PC-3 (cell line): ENCODE results near the gene KLHL40. TPM values are rescaled to one million over a fixed set of nuclear protein-coding genes. Genes with fewer than 3 reads are reported as not detected.

Experiments used
- ATAC-seq: fragments of 200-7000 bp; cut with Tn5 transposase; 2 replicates; pipeline ENCODE4 v1.9.1; 2020; ENCODE audit warnings: mild to moderate bottlenecking, moderate library complexity
- BruUV-seq: library from RNA; stranded (reverse); fragments of 400-500 nt; replicated peaks from 2 replicates; lab custom pipeline; 2021; lab: Mats Ljungman, UMichigan
- CTCF ChIA-PET: fragments of 300-600 bp; sonication (Branson Sonifier 250); formaldehyde crosslinking; loops from one replicate; lab custom pipeline; 2022; ENCODE audit warnings: antibody characterized with exemption; lab: Charles Lee
- POLR2A ChIA-PET: fragments of 300-600 bp; sonication (Branson Sonifier 250); formaldehyde crosslinking; loops from one replicate; lab custom pipeline; 2022; ENCODE audit warnings: antibody characterized with exemption; ENCODE audit not compliant: unreplicated experiment; lab: Charles Lee
- DNase-seq: peaks from one replicate; pipeline ENCODE4 v3.0.0-alpha.2; 2015
- H2AFZ ChIP-seq: fragments of 300-600 bp; sonication (generic); 2 replicates; pipeline ENCODE4 v1.6.0; 2016; ENCODE audit warnings: antibody characterized with exemption, low read length
- H3F3A ChIP-seq: fragments of 300-600 bp; sonication (generic); one replicate; pipeline ENCODE4 v1.6.0; 2017; ENCODE audit warnings: antibody characterized with exemption, low read length, control low read depth, mild to moderate bottlenecking; ENCODE audit not compliant: unreplicated experiment
- H3K27ac ChIP-seq: fragments of 300-600 bp; sonication (generic); 2 replicates; pipeline ENCODE4 v1.5.1; 2016; ENCODE audit warnings: mild to moderate bottlenecking, low read length
- H3K27me3 ChIP-seq: fragments of 300-600 bp; sonication (generic); 2 replicates; pipeline ENCODE4 v1.6.1; 2016; ENCODE audit warnings: low read length, mixed read lengths
- H3K36me3 ChIP-seq: fragments of 300-600 bp; sonication (generic); 2 replicates; pipeline ENCODE4 v1.6.1; 2016; ENCODE audit warnings: low read depth, mixed run types, low read length, mixed read lengths
- H3K4me1 ChIP-seq: fragments of 300-600 bp; sonication (generic); 2 replicates; pipeline ENCODE4 v1.5.1; 2016; ENCODE audit warnings: low read length; ENCODE audit not compliant: insufficient read depth
- H3K4me2 ChIP-seq: fragments of 300-600 bp; sonication (generic); 2 replicates; pipeline ENCODE4 v1.6.0; 2016; ENCODE audit warnings: low read length
- H3K4me3 ChIP-seq: fragments of 300-600 bp; sonication (generic); 2 replicates; pipeline ENCODE4 v1.5.1; 2016; ENCODE audit warnings: mild to moderate bottlenecking, low read length, mixed read lengths
- H3K79me2 ChIP-seq: fragments of 300-600 bp; sonication (generic); 2 replicates; pipeline ENCODE4 v1.6.1; 2017; ENCODE audit warnings: low read length, mixed read lengths
- H3K9ac ChIP-seq: fragments of 300-600 bp; sonication (generic); 2 replicates; pipeline ENCODE4 v1.6.0; 2016; ENCODE audit warnings: mild to moderate bottlenecking, low read length
- H3K9me2 ChIP-seq: fragments of 300-600 bp; sonication (generic); replicated peaks from 2 replicates; pipeline ENCODE4 v1.6.1; 2016; ENCODE audit warnings: mixed run types, low read length, mixed read lengths
- H3K9me3 ChIP-seq: fragments of 300-600 bp; sonication (generic); 2 replicates; pipeline ENCODE4 v1.6.1; 2016; ENCODE audit warnings: low read length, mixed read lengths
- H4K20me1 ChIP-seq: fragments of 300-600 bp; sonication (generic); 2 replicates; pipeline ENCODE4 v1.6.1; 2016; ENCODE audit warnings: low read length, mixed read lengths
- EZH2 ChIP-seq: fragments of 300-600 bp; sonication (generic); IDR thresholded peaks from one replicate; pipeline ENCODE4 v1.6.1; 2017; ENCODE audit warnings: antibody characterized with exemption, mild to moderate bottlenecking, low read length; ENCODE audit not compliant: unreplicated experiment
- EZH2phosphoT487 ChIP-seq: fragments of 300-600 bp; sonication (generic); IDR thresholded peaks from 2 replicates; pipeline ENCODE4 v1.6.1; 2018; ENCODE audit warnings: mild to moderate bottlenecking, antibody characterized with exemption, low read length, borderline replicate concordance
- intact Hi-C: fragments of 100-400 bp; cut with micrococcal nuclease; formaldehyde crosslinking; loops from 2 replicates; pipeline ENCODE4 v1.9.0; 2023
- total RNA-seq: library from RNA; depleted of rRNA; stranded (reverse); fragments of >200 nt; gene quantifications from 2 replicates; pipeline ENCODE4 v1.2.3, GENCODE V29; 2014
- TF ChIP-seq, protein P1 (sequence below): fragments of 300-600 bp; sonication (generic); conservative IDR thresholded peaks from 2 replicates; pipeline ENCODE4 v1.5.1; 2017; ENCODE audit warnings: antibody characterized with exemption, low read depth, mild to moderate bottlenecking, low read length

The KLHL40 gene
- total RNA-seq, 1 experiment from 2014 or later: not detected

DNA sequence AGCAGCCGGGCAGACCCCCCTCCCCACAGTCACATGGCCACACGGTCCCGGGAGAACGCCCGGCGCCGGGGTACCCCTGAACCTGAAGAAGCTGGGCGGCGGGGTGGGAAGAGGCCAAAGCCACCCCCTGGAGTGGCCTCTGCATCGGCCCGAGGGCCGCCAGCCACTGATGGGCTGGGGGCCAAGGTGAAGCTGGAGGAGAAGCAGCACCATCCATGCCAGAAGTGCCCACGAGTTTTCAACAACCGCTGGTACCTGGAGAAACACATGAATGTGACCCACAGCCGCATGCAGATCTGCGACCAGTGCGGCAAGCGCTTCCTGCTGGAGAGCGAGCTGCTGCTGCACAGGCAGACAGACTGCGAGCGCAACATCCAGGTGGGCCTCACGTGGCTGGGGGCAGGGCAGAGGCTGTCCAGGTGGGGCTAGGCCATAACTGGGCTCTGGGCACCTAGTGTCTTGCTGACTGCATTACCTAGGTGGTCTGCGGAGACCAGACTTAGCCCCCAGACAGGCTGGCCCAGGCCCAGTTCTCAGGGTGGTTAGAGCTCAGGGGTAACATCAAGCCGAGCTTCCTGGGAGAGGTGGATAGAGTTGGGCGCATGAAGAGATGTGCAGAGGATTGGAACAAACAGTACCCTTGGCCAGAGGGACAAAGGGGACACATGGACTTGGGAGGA, 25.7 kb upstream of the KLHL40 start:
- Histone ChIP-seq H4K20me1 (no peaks in the 10 kb centered on the region), H3K27ac (no peak overlapping the region), H3K4me2 (no peak overlapping the region), H3K79me2 (no peaks in the 10 kb centered on the region), H3K9ac (no peak overlapping the region), H3K9me2 (no peaks in the 10 kb centered on the region), H3F3A (no peaks in the 10 kb centered on the region), H2AFZ (no peak overlapping the region), H3K4me3 (no peak overlapping the region), H3K27me3 (no peaks in the 10 kb centered on the region), H3K9me3 (no peaks in the 10 kb centered on the region), H3K36me3 (no peaks in the 10 kb centered on the region), H3K4me1 (no peaks in the 10 kb centered on the region; the same call in 1 of the 2 replicates)
- ATAC-seq (no peak), DNase-seq (no peak)
- TF ChIP-seq EZH2: no peak
- TF ChIP-seq EZH2phosphoT487: no peak
- TF ChIP-seq, protein P1, sequence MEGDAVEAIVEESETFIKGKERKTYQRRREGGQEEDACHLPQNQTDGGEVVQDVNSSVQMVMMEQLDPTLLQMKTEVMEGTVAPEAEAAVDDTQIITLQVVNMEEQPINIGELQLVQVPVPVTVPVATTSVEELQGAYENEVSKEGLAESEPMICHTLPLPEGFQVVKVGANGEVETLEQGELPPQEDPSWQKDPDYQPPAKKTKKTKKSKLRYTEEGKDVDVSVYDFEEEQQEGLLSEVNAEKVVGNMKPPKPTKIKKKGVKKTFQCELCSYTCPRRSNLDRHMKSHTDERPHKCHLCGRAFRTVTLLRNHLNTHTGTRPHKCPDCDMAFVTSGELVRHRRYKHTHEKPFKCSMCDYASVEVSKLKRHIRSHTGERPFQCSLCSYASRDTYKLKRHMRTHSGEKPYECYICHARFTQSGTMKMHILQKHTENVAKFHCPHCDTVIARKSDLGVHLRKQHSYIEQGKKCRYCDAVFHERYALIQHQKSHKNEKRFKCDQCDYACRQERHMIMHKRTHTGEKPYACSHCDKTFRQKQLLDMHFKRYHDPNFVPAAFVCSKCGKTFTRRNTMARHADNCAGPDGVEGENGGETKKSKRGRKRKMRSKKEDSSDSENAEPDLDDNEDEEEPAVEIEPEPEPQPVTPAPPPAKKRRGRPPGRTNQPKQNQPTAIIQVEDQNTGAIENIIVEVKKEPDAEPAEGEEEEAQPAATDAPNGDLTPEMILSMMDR: no peak
- ChIA-PET CTCF (no interaction called here), POLR2A (no interaction called here)
- no TSS peak for BruUV-seq
- intact Hi-C loops: no loop called here

DNA sequence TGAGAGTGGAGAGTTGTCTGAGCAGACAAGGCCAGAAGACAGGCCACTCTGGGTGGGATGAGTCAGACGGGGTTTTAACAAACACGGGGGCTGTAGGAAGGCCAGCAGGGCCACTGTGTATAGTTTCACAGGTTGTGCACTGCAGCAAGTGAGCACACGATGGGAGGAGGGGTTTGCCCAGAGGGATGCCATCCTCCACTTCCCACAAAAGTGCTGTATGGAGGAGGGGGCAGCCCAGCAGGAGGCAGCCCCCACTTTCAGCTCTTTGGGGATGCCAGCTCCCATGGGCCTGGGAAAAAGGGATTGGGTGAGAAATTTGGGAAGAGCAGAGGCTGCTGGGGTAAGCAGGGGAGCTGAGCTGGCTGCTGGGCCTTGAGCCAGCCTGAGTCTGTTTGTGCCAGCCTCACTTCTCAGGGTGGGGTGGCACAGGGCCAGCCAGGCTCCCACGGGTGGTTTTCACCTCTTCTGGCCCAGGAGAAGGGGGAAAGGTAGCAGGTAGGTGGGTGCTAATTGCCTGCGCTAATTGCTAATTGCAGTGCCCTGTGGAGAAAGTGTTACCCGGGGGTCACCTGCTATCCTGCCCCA, 25.1 kb upstream of the KLHL40 start:
- no peaks in the 10 kb centered on the region for H3K4me1 ChIP-seq
- no peak overlapping the region for H3K9ac ChIP-seq
- H3K9me2 ChIP-seq: no peaks in the 10 kb centered on the region
- H3F3A ChIP-seq: no peaks in the 10 kb centered on the region
- no peak overlapping the region for H2AFZ ChIP-seq
- no TSS peak for BruUV-seq
- H3K4me2 ChIP-seq: no peak overlapping the region
- intact Hi-C loops: no loop called here
- no peak overlapping the region for H3K27ac ChIP-seq
- TF ChIP-seq, protein P1: no peak
- TF ChIP-seq EZH2phosphoT487 (no peak), EZH2 (no peak)
- no peaks in the 10 kb centered on the region for H3K79me2 ChIP-seq
- DNase-seq (no peak), ATAC-seq (no peak)
- H3K27me3 ChIP-seq: no peaks in the 10 kb centered on the region
- H4K20me1 ChIP-seq: no peaks in the 10 kb centered on the region
- H3K9me3 ChIP-seq: no peaks in the 10 kb centered on the region
- ChIA-PET POLR2A (no interaction called here), CTCF (interaction anchor here (1.2 kb wide), 1 partner anchor 179 kb away, joined by 6 read pairs; no protein-coding TSS in a partner anchor)
- no peak overlapping the region for H3K4me3 ChIP-seq
- H3K36me3 ChIP-seq: no peaks in the 10 kb centered on the region

DNA sequence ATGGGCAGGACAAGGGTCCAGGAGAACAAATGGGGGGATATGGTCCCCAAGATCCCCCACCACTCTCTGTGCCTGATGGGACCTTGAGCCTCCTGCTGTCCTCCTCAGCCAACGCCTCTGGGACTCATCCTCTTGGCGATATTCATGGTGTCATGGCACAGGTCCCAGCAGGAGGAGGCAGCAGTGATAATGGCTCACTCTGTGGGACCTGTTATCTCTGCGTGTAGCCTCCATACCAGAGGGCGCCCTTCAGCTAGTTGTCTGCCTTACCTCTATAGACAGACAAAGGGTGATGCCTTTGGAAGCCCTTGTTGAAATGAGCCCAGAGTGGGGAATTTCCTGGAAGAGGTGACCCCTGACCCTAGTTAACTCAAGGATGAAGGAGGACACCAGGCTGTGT, 24.4 kb upstream of the KLHL40 start:
- intact Hi-C loops: no loop called here
- no peaks in the 10 kb centered on the region for H3K79me2 ChIP-seq
- no peak overlapping the region for H3K4me2 ChIP-seq
- no peaks in the 10 kb centered on the region for H3K4me1 ChIP-seq
- H3K9me2 ChIP-seq: no peaks in the 10 kb centered on the region
- DNase-seq (no peak), ATAC-seq (no peak; the same call in 1 of the 2 replicates)
- no peak overlapping the region for H3K4me3 ChIP-seq
- H3F3A ChIP-seq: no peaks in the 10 kb centered on the region
- BruUV-seq: no TSS peak
- no peak overlapping the region for H3K9ac ChIP-seq
- no peak overlapping the region for H2AFZ ChIP-seq
- TF ChIP-seq EZH2phosphoT487 (no peak), EZH2 (no peak)
- TF ChIP-seq, protein P1: peak; percentile 26; the same call in 1 of the 2 replicates
- ChIA-PET CTCF (interaction anchor here (1.2 kb wide), 1 partner anchor 179 kb away, joined by 6 read pairs; no protein-coding TSS in a partner anchor), POLR2A (no interaction called here)
- H3K27ac ChIP-seq: no peak overlapping the region
- H3K36me3 ChIP-seq: no peaks in the 10 kb centered on the region
- no peaks in the 10 kb centered on the region for H4K20me1 ChIP-seq
- no peaks in the 10 kb centered on the region for H3K9me3 ChIP-seq
- H3K27me3 ChIP-seq: no peaks in the 10 kb centered on the region
